Neuronal stem cell (in vitro differentiated cells): ENCODE results near the gene MTMR8.

ENCODE experiments used
- DNase-seq: peaks from one replicate; pipeline ENCODE4 v3.0.0-alpha.2; 2013; ENCODE audit warnings: low spot score
- H2AFZ ChIP-seq: one replicate; pipeline ENCODE4 v1.6.1; 2013; ENCODE audit warnings: mild to moderate bottlenecking, low read length, inconsistent platforms
- H2AK5ac ChIP-seq: 2 replicates; pipeline ENCODE4 v1.6.1; 2013; ENCODE audit warnings: low read depth, mild to moderate bottlenecking, inconsistent platforms, low read length, moderate library complexity, mixed read lengths
- H2BK120ac ChIP-seq: 2 replicates; pipeline ENCODE4 v1.6.1; 2013; ENCODE audit warnings: low read depth, mild to moderate bottlenecking, inconsistent platforms, low read length, moderate library complexity, mixed read lengths
- H2BK12ac ChIP-seq: one replicate; pipeline ENCODE4 v1.6.1; 2013; ENCODE audit warnings: low read length, inconsistent platforms
- H2BK15ac ChIP-seq: 2 replicates; pipeline ENCODE4 v1.6.1; 2013; ENCODE audit warnings: mild to moderate bottlenecking, low read length, inconsistent platforms, mixed read lengths
- H2BK5ac ChIP-seq: one replicate; pipeline ENCODE4 v1.6.1; 2013; ENCODE audit warnings: inconsistent platforms, mild to moderate bottlenecking, low read length, moderate library complexity
- H3K14ac ChIP-seq: one replicate; pipeline ENCODE4 v1.6.1; 2013; ENCODE audit warnings: low read length, inconsistent platforms
- H3K18ac ChIP-seq: 2 replicates; pipeline ENCODE4 v1.6.1; 2013; ENCODE audit warnings: low read length, inconsistent platforms
- H3K23ac ChIP-seq: 2 replicates; pipeline ENCODE4 v1.6.1; 2013; ENCODE audit warnings: low read depth, mild to moderate bottlenecking, mixed read lengths, low read length, inconsistent platforms; ENCODE audit not compliant: poor library complexity
- H3K27ac ChIP-seq: replicated peaks from 3 replicates; pipeline ENCODE4 v1.5.1; 2013; ENCODE audit warnings: low read length, inconsistent platforms
- H3K27me3 ChIP-seq, 3 experiments: 2 replicates each; pipeline ENCODE4 v1.6.1; 2013; ENCODE audit warnings: low read length in 3 of 3, mild to moderate bottlenecking in 2 of 3, inconsistent platforms in 1 of 3, low read depth in 1 of 3, mixed read lengths in 1 of 3, moderate library complexity in 1 of 3; ENCODE audit not compliant: control insufficient read depth in 3 of 3, insufficient read depth in 3 of 3
- H3K36me3 ChIP-seq, 2 donors: replicated peaks in 1 of 2; 2 replicates each; pipeline ENCODE4 v1.6.1; 2013; ENCODE audit warnings: low read length in 2 of 2; ENCODE audit not compliant: control insufficient read depth in 2 of 2, insufficient read depth in 2 of 2
- H3K4ac ChIP-seq: 2 replicates; pipeline ENCODE4 v1.6.1; 2013; ENCODE audit warnings: inconsistent platforms, mild to moderate bottlenecking, low read length, moderate library complexity
- H3K4me1 ChIP-seq, 2 donors: 1 replicate in 1 of 2; 2 replicates in 1 of 2; pipeline ENCODE4 v1.6.1; 2013; ENCODE audit warnings: low read length in 2 of 2, low read depth in 1 of 2; ENCODE audit not compliant: control insufficient read depth in 2 of 2, insufficient read depth in 1 of 2
- H3K4me2 ChIP-seq: one replicate; pipeline ENCODE4 v1.6.1; 2013; ENCODE audit warnings: mild to moderate bottlenecking, low read length, inconsistent platforms; ENCODE audit not compliant: insufficient read depth, poor library complexity, severe bottlenecking
- H3K4me3 ChIP-seq, 2 donors: 2 replicates each; pipeline ENCODE4 v1.5.1; 2013; ENCODE audit warnings: low read length in 2 of 2, mild to moderate bottlenecking in 2 of 2, inconsistent platforms in 1 of 2, moderate library complexity in 1 of 2
- H3K79me1 ChIP-seq: one replicate; pipeline ENCODE4 v1.6.1; 2013; ENCODE audit warnings: low read depth, mild to moderate bottlenecking, inconsistent platforms, low read length, moderate library complexity
- H3K9ac ChIP-seq: one replicate; pipeline ENCODE4 v1.6.1; 2013; ENCODE audit warnings: mild to moderate bottlenecking, low read depth, low read length, inconsistent platforms; ENCODE audit not compliant: poor library complexity
- H3K9me3 ChIP-seq, 2 donors: replicated peaks in 1 of 2; 2 replicates each; pipeline versions ENCODE3 to v1.6.1; 2013; ENCODE audit warnings: low read length in 2 of 2, mild to moderate bottlenecking in 2 of 2, inconsistent platforms in 1 of 2, low read depth in 1 of 2, mixed read lengths in 1 of 2, moderate library complexity in 1 of 2; ENCODE audit not compliant: control insufficient read depth in 2 of 2, insufficient read depth in 1 of 2
- H4K8ac ChIP-seq: one replicate; pipeline ENCODE4 v1.6.1; 2013; ENCODE audit warnings: low read depth, mild to moderate bottlenecking, inconsistent platforms, low read length, moderate library complexity
- H4K91ac ChIP-seq: one replicate; pipeline ENCODE4 v1.6.1; 2013; ENCODE audit warnings: low read length, low read depth, mild to moderate bottlenecking, inconsistent platforms; ENCODE audit not compliant: poor library complexity
- WGBS, 2 donors: extraction: QIAGEN DNeasy Blood & Tissue Kit; methylation state at CpG; one replicate each; pipeline ENCODE4 v1.1.7; 2013; ENCODE audit warnings: missing lambda C conversion rate in 2 of 2, mixed read lengths in 1 of 2; ENCODE audit not compliant: insufficient read length in 2 of 2, insufficient replicate concordance in 1 of 2; ENCODE audit errors: extremely low coverage in 2 of 2; 5-methylcytosine and 5-hydroxymethylcytosine counted together

MTMR8 gene

GRCh38 chrX:64229154-64229553 lies 166.1 kb downstream of the MTMR8 start:
- no peak overlapping the region for H3K27ac ChIP-seq
- no CpG with 5 or more reads among the region's 3 CpGs for WGBS, 2 donors
- H3K14ac ChIP-seq: no peak overlapping the region
- no peaks in the 10 kb centered on the region for H3K36me3 ChIP-seq
- no peak overlapping the region for H3K4me2 ChIP-seq
- DNase-seq: no peak
- H3K23ac ChIP-seq: no peak overlapping the region
- no peaks in the 10 kb centered on the region for H3K27me3 ChIP-seq
- no peak overlapping the region for H2AK5ac ChIP-seq
- no peak overlapping the region for H2BK15ac ChIP-seq
- H4K8ac ChIP-seq: no peak overlapping the region
- no peak overlapping the region for H2BK12ac ChIP-seq
- no peak overlapping the region for H3K4me3 ChIP-seq
- no peak overlapping the region for H2BK5ac ChIP-seq
- no peaks in the 10 kb centered on the region for H3K9me3 ChIP-seq
- no peaks in the 10 kb centered on the region for H3K79me1 ChIP-seq
- H2BK120ac ChIP-seq: no peak overlapping the region
- H3K4me1 ChIP-seq: no peaks in the 10 kb centered on the region
- no peak overlapping the region for H3K18ac ChIP-seq
- no peak overlapping the region for H3K4ac ChIP-seq
- no peak overlapping the region for H2AFZ ChIP-seq
- H4K91ac ChIP-seq: no peak overlapping the region
- no peak overlapping the region for H3K9ac ChIP-seq
